Nephron progenitor cell (in vitro differentiated cells): ENCODE measurements around the gene GSE1.

Experiments
- DNase-seq: peaks from one replicate; pipeline ENCODE4 v3.0.0; 2021
- H3K27ac Mint-ChIP-seq: 2 replicates; pipeline ENCODE4 v1.8.0; 2021; ENCODE audit warnings: mild to moderate bottlenecking, moderate library complexity, mixed read lengths
- H3K27me3 Mint-ChIP-seq: 2 replicates; pipeline ENCODE4 v1.8.0; 2021; ENCODE audit warnings: mild to moderate bottlenecking, low read depth, mixed read lengths; ENCODE audit not compliant: poor library complexity
- H3K36me3 Mint-ChIP-seq: 2 replicates; pipeline ENCODE4 v1.8.0; 2021; ENCODE audit warnings: low read depth, mixed read lengths
- H3K4me1 Mint-ChIP-seq: 2 replicates; pipeline ENCODE4 v1.8.0; 2021; ENCODE audit warnings: mixed read lengths
- H3K4me3 Mint-ChIP-seq: 2 replicates; pipeline ENCODE4 v1.8.0; 2021; ENCODE audit warnings: mild to moderate bottlenecking, moderate library complexity, mixed read lengths
- H3K9me3 Mint-ChIP-seq: 2 replicates; pipeline ENCODE4 v1.8.0; 2021; ENCODE audit warnings: mild to moderate bottlenecking, moderate library complexity, mixed read lengths
- TF ChIP-seq, protein P1 (sequence below): fragments of 200-600 bp; sonication (generic); IDR thresholded peaks from 2 replicates; pipeline ENCODE4 v1.5.0; 2021; ENCODE audit warnings: antibody characterized with exemption

The GSE1 gene

DNA sequence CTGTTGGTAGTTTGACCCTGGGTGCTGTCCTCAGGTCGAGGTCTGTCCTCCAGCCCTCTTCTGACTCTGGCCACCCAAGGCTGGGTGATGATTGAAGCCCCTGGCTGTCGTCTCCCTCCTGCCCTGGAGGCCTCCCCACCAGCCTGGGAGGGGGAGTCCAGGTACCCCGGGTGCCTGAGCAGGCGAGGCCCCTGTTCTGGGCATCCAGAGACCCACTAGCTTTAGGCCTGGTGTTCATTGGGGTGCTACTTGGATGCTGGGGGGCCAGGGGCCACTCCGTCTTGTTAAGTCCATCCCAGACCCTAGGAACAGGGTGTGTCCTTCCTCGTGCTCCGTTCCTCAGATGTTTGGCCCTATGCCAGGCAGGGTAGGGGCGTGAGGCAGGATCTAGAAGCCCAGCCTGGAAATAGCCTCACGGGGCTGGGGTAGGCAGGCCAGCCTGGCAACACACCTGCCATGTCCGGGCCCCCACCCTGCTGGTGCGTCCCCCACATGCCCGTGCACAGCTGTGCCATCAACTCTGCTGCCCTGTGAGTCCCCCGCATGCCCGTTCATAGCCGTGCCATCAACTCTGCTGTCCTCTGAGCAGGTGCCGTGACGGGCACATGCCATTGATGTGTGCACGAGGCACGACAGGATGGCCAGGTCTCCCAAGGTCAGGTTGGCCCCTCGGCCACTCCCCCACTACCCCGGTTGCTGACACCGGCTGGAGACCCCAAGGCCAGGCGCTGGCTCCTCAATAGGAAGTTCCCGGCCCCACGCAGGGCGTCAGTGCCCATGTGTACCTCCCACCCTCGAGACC lies 38.7 kb downstream of the GSE1 start:
- Mint-ChIP-seq H3K27ac (peak overlapping the region; percentile 54), H3K27me3 (no peaks in the 10 kb centered on the region), H3K9me3 (no peaks in the 10 kb centered on the region), H3K4me3 (no peak overlapping the region), H3K4me1 (peaks cover 26% of the 10 kb centered on the region), H3K36me3 (peaks cover 15% of the 10 kb centered on the region)
- no peak for DNase-seq
- TF ChIP-seq, protein P1, sequence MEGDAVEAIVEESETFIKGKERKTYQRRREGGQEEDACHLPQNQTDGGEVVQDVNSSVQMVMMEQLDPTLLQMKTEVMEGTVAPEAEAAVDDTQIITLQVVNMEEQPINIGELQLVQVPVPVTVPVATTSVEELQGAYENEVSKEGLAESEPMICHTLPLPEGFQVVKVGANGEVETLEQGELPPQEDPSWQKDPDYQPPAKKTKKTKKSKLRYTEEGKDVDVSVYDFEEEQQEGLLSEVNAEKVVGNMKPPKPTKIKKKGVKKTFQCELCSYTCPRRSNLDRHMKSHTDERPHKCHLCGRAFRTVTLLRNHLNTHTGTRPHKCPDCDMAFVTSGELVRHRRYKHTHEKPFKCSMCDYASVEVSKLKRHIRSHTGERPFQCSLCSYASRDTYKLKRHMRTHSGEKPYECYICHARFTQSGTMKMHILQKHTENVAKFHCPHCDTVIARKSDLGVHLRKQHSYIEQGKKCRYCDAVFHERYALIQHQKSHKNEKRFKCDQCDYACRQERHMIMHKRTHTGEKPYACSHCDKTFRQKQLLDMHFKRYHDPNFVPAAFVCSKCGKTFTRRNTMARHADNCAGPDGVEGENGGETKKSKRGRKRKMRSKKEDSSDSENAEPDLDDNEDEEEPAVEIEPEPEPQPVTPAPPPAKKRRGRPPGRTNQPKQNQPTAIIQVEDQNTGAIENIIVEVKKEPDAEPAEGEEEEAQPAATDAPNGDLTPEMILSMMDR, result no peak

DNA sequence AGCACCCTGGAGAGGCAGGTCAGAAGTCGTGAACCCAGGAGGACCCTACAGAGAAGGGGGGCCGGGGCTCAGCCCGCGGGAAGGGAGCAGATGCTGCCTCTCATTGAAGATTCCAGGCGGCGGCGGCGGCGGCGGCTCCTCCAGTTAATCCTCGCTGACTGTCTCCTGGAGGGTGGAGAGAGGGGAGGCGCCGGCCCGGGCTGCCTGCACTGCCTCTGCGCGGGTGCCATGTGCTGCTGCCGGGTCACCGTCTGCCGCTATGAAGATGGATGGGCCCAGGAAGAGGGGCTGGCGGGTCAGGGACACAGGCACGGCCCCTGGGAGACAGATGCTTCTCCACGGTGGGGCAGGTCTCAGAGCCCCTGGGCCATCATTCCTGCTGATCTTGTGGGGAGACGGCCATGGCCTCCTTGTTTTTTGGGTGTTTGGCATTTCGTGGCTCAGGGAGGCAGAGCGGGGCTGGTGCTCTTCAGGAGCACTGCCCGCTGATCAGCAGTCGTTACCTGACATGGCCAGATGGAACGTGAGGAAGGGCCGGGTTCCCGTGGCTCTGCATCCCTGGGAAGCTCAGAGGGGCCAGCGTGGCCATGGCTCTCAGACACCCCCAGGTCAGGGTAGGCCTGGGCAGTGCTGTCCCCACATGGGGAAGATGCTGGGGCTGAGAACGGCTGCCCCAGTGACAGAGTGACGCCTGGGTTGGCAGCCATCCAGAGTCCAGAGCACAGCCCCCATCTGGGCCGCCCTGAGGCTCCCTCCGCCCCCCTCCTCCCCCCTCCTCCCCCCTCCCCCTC lies 39.5 kb downstream of the GSE1 start:
- peaks cover 17% of the 10 kb centered on the region for H3K36me3 Mint-ChIP-seq
- peak overlapping the region; percentile 54 for H3K27ac Mint-ChIP-seq
- no peaks in the 10 kb centered on the region for H3K27me3 Mint-ChIP-seq
- H3K9me3 Mint-ChIP-seq, result no peaks in the 10 kb centered on the region
- no peak overlapping the region for H3K4me3 Mint-ChIP-seq
- peaks cover 26% of the 10 kb centered on the region for H3K4me1 Mint-ChIP-seq
- peak; percentile 73 for DNase-seq
- TF ChIP-seq, protein P1, result no peak

GRCh38 chr16:85653290-85653891 lies 40.3 kb downstream of the GSE1 start:
- Mint-ChIP-seq H3K27ac (no peak overlapping the region), H3K4me3 (no peak overlapping the region), H3K36me3 (peaks cover 19% of the 10 kb centered on the region)

DNA sequence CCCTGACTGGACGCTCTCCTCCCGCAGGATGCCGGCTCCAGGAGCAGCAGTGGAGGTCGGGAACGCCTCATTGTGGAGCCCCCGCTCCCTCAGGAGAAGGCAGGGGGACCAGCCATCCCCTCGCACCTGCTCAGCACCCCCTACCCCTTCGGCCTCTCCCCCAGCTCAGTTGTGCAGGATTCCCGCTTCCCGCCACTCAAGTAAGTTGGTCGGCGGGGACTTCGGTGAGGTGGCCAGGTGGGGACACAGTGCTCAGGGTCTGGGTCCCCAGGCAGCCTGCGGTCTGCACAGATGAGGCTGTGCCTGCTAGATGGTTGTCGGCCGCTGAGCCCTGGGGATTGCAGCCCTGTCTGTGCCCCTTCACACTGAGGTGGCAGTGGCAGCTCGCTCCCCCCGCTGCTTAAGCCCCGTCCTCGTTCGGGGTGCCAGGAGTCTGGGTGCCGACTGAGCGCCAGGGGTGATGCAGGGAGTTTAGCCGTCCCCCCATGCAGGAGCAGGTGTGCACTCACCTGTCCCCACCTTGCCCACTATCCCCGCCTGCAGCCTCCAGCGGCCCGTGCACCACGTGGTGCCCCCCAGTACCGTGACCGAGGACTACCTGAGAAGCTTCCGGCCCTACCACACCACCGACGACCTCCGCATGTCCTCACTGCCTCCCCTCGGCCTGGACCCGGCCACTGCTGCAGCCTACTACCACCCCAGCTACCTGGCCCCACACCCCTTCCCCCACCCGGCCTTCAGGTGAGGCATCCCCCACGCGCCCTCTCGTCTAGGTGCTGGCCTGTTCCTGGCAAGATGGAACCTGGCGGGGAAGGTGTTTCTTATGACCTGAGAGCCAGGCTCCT lies 41.4 kb downstream of the GSE1 start:
- no peak for DNase-seq
- Mint-ChIP-seq H3K4me3 (no peak overlapping the region), H3K27ac (no peak overlapping the region), H3K36me3 (peaks cover 14% of the 10 kb centered on the region), H3K9me3 (no peaks in the 10 kb centered on the region), H3K27me3 (no peaks in the 10 kb centered on the region), H3K4me1 (peaks cover 12% of the 10 kb centered on the region)
- TF ChIP-seq, protein P1, result no peak

More at GRCh38 chr16:85653290-85653891, 40.3 kb downstream of the GSE1 start:
- Mint-ChIP-seq H3K9me3 (no peaks in the 10 kb centered on the region), H3K27me3 (no peaks in the 10 kb centered on the region), H3K4me1 (peaks cover 20% of the 10 kb centered on the region)
- TF ChIP-seq, protein P1, result no peak
- no peak for DNase-seq

- DNase-seq, result no peak
- no peak overlapping the region for H3K4me3 Mint-ChIP-seq
- H3K4me1 Mint-ChIP-seq, result peaks cover 18% of the 10 kb centered on the region
- H3K27ac Mint-ChIP-seq, result no peak overlapping the region
- TF ChIP-seq, protein P1, result no peak
- no peaks in the 10 kb centered on the region for H3K9me3 Mint-ChIP-seq
- no peaks in the 10 kb centered on the region for H3K27me3 Mint-ChIP-seq
- H3K36me3 Mint-ChIP-seq, result peaks cover 20% of the 10 kb centered on the region
Observed at GRCh38 chr16:85655216-85656129, 42.4 kb downstream of the GSE1 start.
